ENCODE data around the gene OR6P1. TPM values are rescaled to one million over a fixed set of nuclear protein-coding genes. Genes with fewer than 3 reads are reported as not detected.

Gene OR6P1, protein sequence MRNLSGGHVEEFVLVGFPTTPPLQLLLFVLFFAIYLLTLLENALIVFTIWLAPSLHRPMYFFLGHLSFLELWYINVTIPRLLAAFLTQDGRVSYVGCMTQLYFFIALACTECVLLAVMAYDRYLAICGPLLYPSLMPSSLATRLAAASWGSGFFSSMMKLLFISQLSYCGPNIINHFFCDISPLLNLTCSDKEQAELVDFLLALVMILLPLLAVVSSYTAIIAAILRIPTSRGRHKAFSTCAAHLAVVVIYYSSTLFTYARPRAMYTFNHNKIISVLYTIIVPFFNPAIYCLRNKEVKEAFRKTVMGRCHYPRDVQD
- not detected for total RNA-seq (ENCODE audit: unreplicated experiment)
- long read RNA-seq = 0 reads

- H3K27ac Mint-ChIP-seq (ENCODE audit: unreplicated experiment) = no peak within 1 kb of the TSS
- no peaks in the 10 kb centered on the region for H3K27me3 Mint-ChIP-seq (ENCODE audit: unreplicated experiment)
- TF ChIP-seq CTCF (IDR thresholded peaks at IDR 0.05; ENCODE audit: unreplicated experiment) = no peak
- H3K4me3 Mint-ChIP-seq (ENCODE audit: unreplicated experiment) = no peak within 1 kb of the TSS
- no peaks in the 10 kb centered on the region for H3K4me1 Mint-ChIP-seq (ENCODE audit: unreplicated experiment)
- H3K9me3 Mint-ChIP-seq (ENCODE audit: unreplicated experiment) = no peaks in the 10 kb centered on the region
- DNase-seq (ENCODE audit: low spot score) = no peak
- H3K36me3 Mint-ChIP-seq (ENCODE audit: low read depth, unreplicated experiment) = no peaks in the 10 kb centered on the region
Observed at GRCh38 chr1:158570480-158570879, at the start of gene OR6P1. TSS of gene OR6P1 (minus strand) at chr1:158570580. CDS start at chr1:158563604, 6,976 bp downstream.

GRCh38 chr1:158613764-158614163 is 43.4 kb upstream of the OR6P1 start:
- no peak overlapping the region for H3K27ac Mint-ChIP-seq (ENCODE audit: unreplicated experiment)
- DNase-seq (ENCODE audit: low spot score) = no peak
- H3K4me3 Mint-ChIP-seq (ENCODE audit: unreplicated experiment) = no peak overlapping the region
- H3K4me1 Mint-ChIP-seq (ENCODE audit: unreplicated experiment) = peaks cover 11% of the 10 kb centered on the region
- H3K9me3 Mint-ChIP-seq (ENCODE audit: unreplicated experiment) = no peaks in the 10 kb centered on the region
- H3K36me3 Mint-ChIP-seq (ENCODE audit: low read depth, unreplicated experiment) = no peaks in the 10 kb centered on the region
- no peaks in the 10 kb centered on the region for H3K27me3 Mint-ChIP-seq (ENCODE audit: unreplicated experiment)
- TF ChIP-seq CTCF (IDR thresholded peaks at IDR 0.05; ENCODE audit: unreplicated experiment) = no peak

GRCh38 chr1:158611916-158612315 is 41.5 kb upstream of the OR6P1 start:
- no peak for DNase-seq (ENCODE audit: low spot score)
- Mint-ChIP-seq H3K9me3 (ENCODE audit: unreplicated experiment) (no peaks in the 10 kb centered on the region), H3K27me3 (ENCODE audit: unreplicated experiment) (no peaks in the 10 kb centered on the region), H3K36me3 (ENCODE audit: low read depth, unreplicated experiment) (no peaks in the 10 kb centered on the region), H3K4me3 (ENCODE audit: unreplicated experiment) (no peak overlapping the region), H3K27ac (ENCODE audit: unreplicated experiment) (no peak overlapping the region), H3K4me1 (ENCODE audit: unreplicated experiment) (peaks cover 16% of the 10 kb centered on the region)
- TF ChIP-seq CTCF (IDR thresholded peaks at IDR 0.05; ENCODE audit: unreplicated experiment) = no peak

GRCh38 chr1:158607296-158607695 is 36.9 kb upstream of the OR6P1 start:
- Mint-ChIP-seq H3K9me3 (ENCODE audit: unreplicated experiment) (no peaks in the 10 kb centered on the region), H3K4me3 (ENCODE audit: unreplicated experiment) (no peak overlapping the region), H3K27ac (ENCODE audit: unreplicated experiment) (no peak overlapping the region), H3K27me3 (ENCODE audit: unreplicated experiment) (no peaks in the 10 kb centered on the region), H3K36me3 (ENCODE audit: low read depth, unreplicated experiment) (no peaks in the 10 kb centered on the region), H3K4me1 (ENCODE audit: unreplicated experiment) (peaks cover 16% of the 10 kb centered on the region)
- DNase-seq (ENCODE audit: low spot score) = no peak
- TF ChIP-seq CTCF (IDR thresholded peaks at IDR 0.05; ENCODE audit: unreplicated experiment) = no peak

DNA sequence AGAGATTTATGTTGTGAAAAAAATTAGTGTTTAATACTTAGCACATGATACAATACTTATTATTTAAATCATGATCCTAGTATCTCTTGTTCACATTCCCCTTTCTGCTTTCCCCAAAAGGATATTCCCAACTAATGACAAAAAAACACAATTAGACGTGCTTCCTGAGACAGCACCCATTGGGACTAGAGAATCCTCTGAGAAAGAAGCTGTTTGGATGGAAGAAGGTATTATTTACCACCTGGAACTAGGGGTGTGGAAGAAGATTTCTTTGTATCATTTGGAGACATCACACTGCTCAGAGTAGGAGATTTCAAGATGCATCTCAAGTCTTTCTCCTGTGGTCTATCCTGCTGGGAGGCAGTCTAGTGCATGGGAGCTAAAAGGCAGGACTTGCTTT is 34.6 kb upstream of the OR6P1 start, which contains the start of gene OR10Z1:
TSS of gene OR10Z1 (plus strand) at position 301 of the 400 bp plus-strand sequence. CDS start 1,171 bp downstream, outside the sequence.
- Mint-ChIP-seq H3K27ac (ENCODE audit: unreplicated experiment) (no peak within 1 kb of the TSS), H3K9me3 (ENCODE audit: unreplicated experiment) (no peaks in the 10 kb centered on the region), H3K4me1 (ENCODE audit: unreplicated experiment) (peaks cover 16% of the 10 kb centered on the region), H3K36me3 (ENCODE audit: low read depth, unreplicated experiment) (no peaks in the 10 kb centered on the region), H3K27me3 (ENCODE audit: unreplicated experiment) (no peaks in the 10 kb centered on the region), H3K4me3 (ENCODE audit: unreplicated experiment) (no peak within 1 kb of the TSS)
- TF ChIP-seq CTCF (IDR thresholded peaks at IDR 0.05; ENCODE audit: unreplicated experiment) = no peak
- DNase-seq (ENCODE audit: low spot score) = no peak

All from endothelial cell (in vitro differentiated cells).